HEK293 (cell line): ENCODE data around the gene LRRC7.

Experiments used
- CTCF ChIA-PET: fragments of 350-600 bp; formaldehyde crosslinking; extraction: SDS; loops from one replicate; lab custom pipeline; 2021; ENCODE audit warnings: antibody characterized with exemption; lab: Yijun Ruan, JAX
- POLR2A ChIA-PET: fragments of 300-600 bp; formaldehyde crosslinking; extraction: SDS; loops from one replicate; lab custom pipeline; 2020; ENCODE audit warnings: antibody characterized with exemption, inconsistent platforms; lab: Yijun Ruan, JAX
- H3K27ac ChIP-seq: fragments of 200-500 bp; sonication (Bioruptor generic); 2 replicates; pipeline ENCODE4 v1.5.1; 2014; ENCODE audit warnings: low read depth, low read length, control low read depth, inconsistent platforms; ENCODE audit errors: extremely low read depth
- H3K36me3 ChIP-seq, 2 experiments: fragments of 200-500 bp in 1 of 2; sonication (Bioruptor generic) in 1 of 2; 1 replicate in 1 of 2; 2 replicates in 1 of 2; pipeline ENCODE4 v1.5.1; 2014 to 2017; ENCODE audit warnings: inconsistent platforms in 2 of 2, low read length in 2 of 2; ENCODE audit not compliant: control insufficient read depth in 2 of 2, insufficient read depth in 1 of 2
- H3K4me1 ChIP-seq: fragments of 200-500 bp; sonication (Bioruptor generic); 2 replicates; pipeline ENCODE4 v1.5.1; 2014; ENCODE audit warnings: mild to moderate bottlenecking, low read length, inconsistent platforms; ENCODE audit not compliant: control insufficient read depth, insufficient read depth
- H3K4me3 ChIP-seq: 2 replicates; pipeline ENCODE4 v1.5.1; 2011; ENCODE audit warnings: low read depth, mild to moderate bottlenecking, control low read depth, low read length, moderate library complexity
- H3K9me3 ChIP-seq: fragments of 200-500 bp; sonication (Bioruptor generic); 2 replicates; pipeline ENCODE4 v1.5.1; 2014; ENCODE audit warnings: low read depth, low read length, inconsistent platforms; ENCODE audit not compliant: control insufficient read depth, insufficient read depth
- BCL11B ChIP-seq: fragments of 450-650 bp; formaldehyde crosslinking; IDR thresholded peaks from 2 replicates; pipeline ENCODE4 v1.5.1; 2016; ENCODE audit warnings: low read depth, missing biosample characterization, missing genetic modification characterization
- CTCF ChIP-seq: fragments of 450-650 bp; formaldehyde crosslinking; IDR thresholded peaks from 2 replicates; pipeline ENCODE4 v1.5.1; 2016; ENCODE audit warnings: missing biosample characterization, missing genetic modification characterization
- SCRT1 ChIP-seq: fragments of 450-650 bp; formaldehyde crosslinking; IDR thresholded peaks from 2 replicates; pipeline ENCODE4 v1.5.1; 2016; ENCODE audit warnings: missing biosample characterization, missing genetic modification characterization, borderline replicate concordance
- SP2 ChIP-seq: fragments of 450-650 bp; formaldehyde crosslinking; IDR thresholded peaks from 2 replicates; pipeline ENCODE4 v1.5.1; 2016; ENCODE audit warnings: missing biosample characterization, missing genetic modification characterization
- ZBTB1 ChIP-seq: fragments of 450-650 bp; formaldehyde crosslinking; IDR thresholded peaks from 2 replicates; pipeline ENCODE4 v1.5.1; 2016; ENCODE audit warnings: missing biosample characterization, missing genetic modification characterization
- ZBTB6 ChIP-seq: fragments of 450-650 bp; formaldehyde crosslinking; IDR thresholded peaks from 2 replicates; pipeline ENCODE4 v1.5.1; 2017; ENCODE audit warnings: missing biosample characterization, missing genetic modification characterization
- ZFP41 ChIP-seq: fragments of 450-650 bp; formaldehyde crosslinking; IDR thresholded peaks from 2 replicates; pipeline ENCODE4 v1.5.1; 2016; ENCODE audit warnings: missing biosample characterization, missing genetic modification characterization, borderline replicate concordance
- ZNF10 ChIP-seq: fragments of 450-650 bp; formaldehyde crosslinking; IDR thresholded peaks from 2 replicates; pipeline ENCODE4 v1.5.1; 2017; ENCODE audit warnings: missing biosample characterization, missing genetic modification characterization
- ZNF146 ChIP-seq: fragments of 450-650 bp; formaldehyde crosslinking; IDR thresholded peaks from 2 replicates; pipeline ENCODE4 v1.5.1; 2016; ENCODE audit warnings: missing biosample characterization, missing genetic modification characterization
- ZNF211 ChIP-seq: fragments of 450-650 bp; formaldehyde crosslinking; IDR thresholded peaks from 2 replicates; pipeline ENCODE4 v1.5.1; 2016; ENCODE audit warnings: low read depth, missing biosample characterization, missing genetic modification characterization
- ZNF280D ChIP-seq: fragments of 450-650 bp; formaldehyde crosslinking; IDR thresholded peaks from 2 replicates; pipeline ENCODE4 v1.5.1; 2016; ENCODE audit warnings: missing biosample characterization, missing genetic modification characterization
- ZNF394 ChIP-seq: fragments of 450-650 bp; formaldehyde crosslinking; IDR thresholded peaks from 2 replicates; pipeline ENCODE4 v1.5.1; 2016; ENCODE audit warnings: missing biosample characterization, missing genetic modification characterization, mild to moderate bottlenecking, moderate library complexity, borderline replicate concordance
- ZNF404 ChIP-seq: fragments of 450-650 bp; formaldehyde crosslinking; IDR thresholded peaks from 2 replicates; pipeline ENCODE4 v1.5.1; 2017; ENCODE audit warnings: missing biosample characterization, missing genetic modification characterization
- ZNF48 ChIP-seq: fragments of 450-650 bp; formaldehyde crosslinking; IDR thresholded peaks from 2 replicates; pipeline ENCODE4 v1.5.1; 2016; ENCODE audit warnings: missing biosample characterization, missing genetic modification characterization
- ZNF571 ChIP-seq: fragments of 450-650 bp; formaldehyde crosslinking; IDR thresholded peaks from 2 replicates; pipeline ENCODE4 v1.5.0; 2017; ENCODE audit warnings: missing biosample characterization, missing genetic modification characterization
- ZNF600 ChIP-seq: fragments of 450-650 bp; formaldehyde crosslinking; IDR thresholded peaks from 2 replicates; pipeline ENCODE4 v1.5.1; 2016; ENCODE audit warnings: missing biosample characterization, missing genetic modification characterization
- ZNF639 ChIP-seq: fragments of 450-650 bp; formaldehyde crosslinking; IDR thresholded peaks from 2 replicates; pipeline ENCODE4 v1.5.1; 2016; ENCODE audit warnings: missing biosample characterization, missing genetic modification characterization
- ZNF768 ChIP-seq: fragments of 450-650 bp; formaldehyde crosslinking; IDR thresholded peaks from 2 replicates; pipeline ENCODE4 v1.5.1; 2018; ENCODE audit warnings: missing biosample characterization, mild to moderate bottlenecking, missing genetic modification characterization
- ZNF792 ChIP-seq: fragments of 450-650 bp; formaldehyde crosslinking; IDR thresholded peaks from 2 replicates; pipeline ENCODE4 v1.5.1; 2016; ENCODE audit warnings: missing biosample characterization, missing genetic modification characterization
- TF ChIP-seq, protein P1 (sequence below): fragments of 450-650 bp; formaldehyde crosslinking; IDR thresholded peaks from 2 replicates; pipeline ENCODE4 v1.5.1; 2017; ENCODE audit warnings: missing biosample characterization, mild to moderate bottlenecking, missing genetic modification characterization, moderate library complexity
- TF ChIP-seq, protein P2 (sequence below): fragments of 450-650 bp; formaldehyde crosslinking; IDR thresholded peaks from 2 replicates; pipeline ENCODE4 v1.5.1; 2016; ENCODE audit warnings: missing biosample characterization, missing genetic modification characterization
- TF ChIP-seq, protein P3 (sequence below): fragments of 450-650 bp; formaldehyde crosslinking; IDR thresholded peaks from 2 replicates; pipeline ENCODE4 v1.5.0; 2017; ENCODE audit warnings: missing biosample characterization, missing genetic modification characterization, borderline replicate concordance

LRRC7 gene

DNA sequence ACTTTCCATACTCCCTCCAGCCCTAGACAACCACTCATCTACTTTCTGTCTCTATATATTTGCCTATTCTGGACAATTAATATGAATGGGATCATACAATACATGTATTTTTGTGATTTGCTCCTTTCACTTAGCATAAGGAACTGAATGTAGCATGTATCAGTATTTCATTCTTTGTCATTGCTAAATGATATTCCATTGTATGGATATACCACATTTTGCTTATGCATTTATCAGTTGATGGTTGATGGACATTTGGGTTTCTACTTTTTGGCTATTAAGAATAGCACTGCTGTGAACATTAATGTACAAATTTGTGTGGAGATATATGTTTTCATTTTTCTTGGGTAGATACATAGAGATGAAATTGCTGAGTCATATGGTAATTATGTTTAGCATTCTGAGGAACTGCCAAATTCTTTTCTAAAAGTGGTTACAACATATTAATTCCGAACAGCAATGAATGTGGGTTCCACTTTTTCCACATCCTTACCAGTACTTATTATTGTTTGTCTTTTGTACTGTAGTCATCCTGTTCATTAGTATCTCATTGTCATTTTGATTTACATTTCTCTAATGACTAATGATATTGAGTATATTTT lies 516.7 kb downstream of the LRRC7 start:
- CTCF ChIA-PET: no interaction called here

GRCh38 chr1:70085521-70085920 lies 517.8 kb downstream of the LRRC7 start:
- H3K27ac ChIP-seq: no peak overlapping the region
- H3K4me3 ChIP-seq: no peak overlapping the region
- H3K4me1 ChIP-seq: no peaks in the 10 kb centered on the region
- POLR2A ChIA-PET: no interaction called here
- CTCF ChIA-PET: no interaction called here
- H3K36me3 ChIP-seq: no peaks in the 10 kb centered on the region
- no peaks in the 10 kb centered on the region for H3K9me3 ChIP-seq
- TF ChIP-seq ZNF48 (no peak), ZNF211 (no peak), ZNF280D (tag by site-specific recombination) (no peak), CTCF (tag by site-specific recombination) (no peak), ZNF792 (no peak), ZNF10 (no peak), ZNF768 (no peak)
- TF ChIP-seq, protein P1, sequence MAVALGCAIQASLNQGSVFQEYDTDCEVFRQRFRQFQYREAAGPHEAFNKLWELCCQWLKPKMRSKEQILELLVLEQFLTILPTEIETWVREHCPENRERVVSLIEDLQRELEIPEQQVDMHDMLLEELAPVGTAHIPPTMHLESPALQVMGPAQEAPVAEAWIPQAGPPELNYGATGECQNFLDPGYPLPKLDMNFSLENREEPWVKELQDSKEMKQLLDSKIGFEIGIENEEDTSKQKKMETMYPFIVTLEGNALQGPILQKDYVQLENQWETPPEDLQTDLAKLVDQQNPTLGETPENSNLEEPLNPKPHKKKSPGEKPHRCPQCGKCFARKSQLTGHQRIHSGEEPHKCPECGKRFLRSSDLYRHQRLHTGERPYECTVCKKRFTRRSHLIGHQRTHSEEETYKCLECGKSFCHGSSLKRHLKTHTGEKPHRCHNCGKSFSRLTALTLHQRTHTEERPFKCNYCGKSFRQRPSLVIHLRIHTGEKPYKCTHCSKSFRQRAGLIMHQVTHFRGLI (tag by site-specific recombination): no peak
- TF ChIP-seq, protein P2, sequence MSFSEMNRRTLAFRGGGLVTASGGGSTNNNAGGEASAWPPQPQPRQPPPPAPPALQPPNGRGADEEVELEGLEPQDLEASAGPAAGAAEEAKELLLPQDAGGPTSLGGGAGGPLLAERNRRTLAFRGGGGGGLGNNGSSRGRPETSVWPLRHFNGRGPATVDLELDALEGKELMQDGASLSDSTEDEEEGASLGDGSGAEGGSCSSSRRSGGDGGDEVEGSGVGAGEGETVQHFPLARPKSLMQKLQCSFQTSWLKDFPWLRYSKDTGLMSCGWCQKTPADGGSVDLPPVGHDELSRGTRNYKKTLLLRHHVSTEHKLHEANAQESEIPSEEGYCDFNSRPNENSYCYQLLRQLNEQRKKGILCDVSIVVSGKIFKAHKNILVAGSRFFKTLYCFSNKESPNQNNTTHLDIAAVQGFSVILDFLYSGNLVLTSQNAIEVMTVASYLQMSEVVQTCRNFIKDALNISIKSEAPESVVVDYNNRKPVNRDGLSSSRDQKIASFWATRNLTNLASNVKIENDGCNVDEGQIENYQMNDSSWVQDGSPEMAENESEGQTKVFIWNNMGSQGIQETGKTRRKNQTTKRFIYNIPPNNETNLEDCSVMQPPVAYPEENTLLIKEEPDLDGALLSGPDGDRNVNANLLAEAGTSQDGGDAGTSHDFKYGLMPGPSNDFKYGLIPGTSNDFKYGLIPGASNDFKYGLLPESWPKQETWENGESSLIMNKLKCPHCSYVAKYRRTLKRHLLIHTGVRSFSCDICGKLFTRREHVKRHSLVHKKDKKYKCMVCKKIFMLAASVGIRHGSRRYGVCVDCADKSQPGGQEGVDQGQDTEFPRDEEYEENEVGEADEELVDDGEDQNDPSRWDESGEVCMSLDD (tag by site-specific recombination): no peak

More for the DNA sequence above, 516.7 kb downstream of the LRRC7 start:
- no peaks in the 10 kb centered on the region for H3K36me3 ChIP-seq
- no peaks in the 10 kb centered on the region for H3K4me1 ChIP-seq
- TF ChIP-seq ZBTB1 (tag by site-specific recombination): no peak
- TF ChIP-seq ZNF571: no peak
- TF ChIP-seq ZBTB6: no peak
- TF ChIP-seq, protein P3, sequence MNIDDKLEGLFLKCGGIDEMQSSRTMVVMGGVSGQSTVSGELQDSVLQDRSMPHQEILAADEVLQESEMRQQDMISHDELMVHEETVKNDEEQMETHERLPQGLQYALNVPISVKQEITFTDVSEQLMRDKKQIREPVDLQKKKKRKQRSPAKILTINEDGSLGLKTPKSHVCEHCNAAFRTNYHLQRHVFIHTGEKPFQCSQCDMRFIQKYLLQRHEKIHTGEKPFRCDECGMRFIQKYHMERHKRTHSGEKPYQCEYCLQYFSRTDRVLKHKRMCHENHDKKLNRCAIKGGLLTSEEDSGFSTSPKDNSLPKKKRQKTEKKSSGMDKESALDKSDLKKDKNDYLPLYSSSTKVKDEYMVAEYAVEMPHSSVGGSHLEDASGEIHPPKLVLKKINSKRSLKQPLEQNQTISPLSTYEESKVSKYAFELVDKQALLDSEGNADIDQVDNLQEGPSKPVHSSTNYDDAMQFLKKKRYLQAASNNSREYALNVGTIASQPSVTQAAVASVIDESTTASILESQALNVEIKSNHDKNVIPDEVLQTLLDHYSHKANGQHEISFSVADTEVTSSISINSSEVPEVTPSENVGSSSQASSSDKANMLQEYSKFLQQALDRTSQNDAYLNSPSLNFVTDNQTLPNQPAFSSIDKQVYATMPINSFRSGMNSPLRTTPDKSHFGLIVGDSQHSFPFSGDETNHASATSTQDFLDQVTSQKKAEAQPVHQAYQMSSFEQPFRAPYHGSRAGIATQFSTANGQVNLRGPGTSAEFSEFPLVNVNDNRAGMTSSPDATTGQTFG (tag by site-specific recombination): no peak
- no peak for TF ChIP-seq ZNF600 (tag by site-specific recombination)
- TF ChIP-seq SCRT1 (tag by site-specific recombination): no peak
- peak; percentile 50; the same call in 1 of the 2 replicates for TF ChIP-seq ZNF10
- peak; percentile 24; the same call in 1 of the 2 replicates for TF ChIP-seq ZNF146 (tag by site-specific recombination)
- TF ChIP-seq ZNF404 (tag by site-specific recombination): no peak
- no peak for TF ChIP-seq SP2
- TF ChIP-seq ZNF394 (tag by site-specific recombination): no peak
- TF ChIP-seq ZNF639 (tag by site-specific recombination): no peak
- TF ChIP-seq ZFP41 (tag by site-specific recombination): no peak
- TF ChIP-seq BCL11B: no peak
- H3K9me3 ChIP-seq: no peaks in the 10 kb centered on the region
- H3K27ac ChIP-seq: no peak overlapping the region
- POLR2A ChIA-PET: no interaction called here
- H3K4me3 ChIP-seq: no peak overlapping the region
